Measurements from ENCODE around the gene CR1. TPM values are rescaled to one million over a fixed set of nuclear protein-coding genes. Genes with fewer than 3 reads are reported as not detected.
"Not testable (repeated sequence)": the region's sequence is repeated elsewhere in the genome, so short reads cannot be mapped to it uniquely, and the experiment has no call there.

The CR1 gene
- total RNA-seq, 1 experiment from 2014 or later, result 0.07 TPM

DNA sequence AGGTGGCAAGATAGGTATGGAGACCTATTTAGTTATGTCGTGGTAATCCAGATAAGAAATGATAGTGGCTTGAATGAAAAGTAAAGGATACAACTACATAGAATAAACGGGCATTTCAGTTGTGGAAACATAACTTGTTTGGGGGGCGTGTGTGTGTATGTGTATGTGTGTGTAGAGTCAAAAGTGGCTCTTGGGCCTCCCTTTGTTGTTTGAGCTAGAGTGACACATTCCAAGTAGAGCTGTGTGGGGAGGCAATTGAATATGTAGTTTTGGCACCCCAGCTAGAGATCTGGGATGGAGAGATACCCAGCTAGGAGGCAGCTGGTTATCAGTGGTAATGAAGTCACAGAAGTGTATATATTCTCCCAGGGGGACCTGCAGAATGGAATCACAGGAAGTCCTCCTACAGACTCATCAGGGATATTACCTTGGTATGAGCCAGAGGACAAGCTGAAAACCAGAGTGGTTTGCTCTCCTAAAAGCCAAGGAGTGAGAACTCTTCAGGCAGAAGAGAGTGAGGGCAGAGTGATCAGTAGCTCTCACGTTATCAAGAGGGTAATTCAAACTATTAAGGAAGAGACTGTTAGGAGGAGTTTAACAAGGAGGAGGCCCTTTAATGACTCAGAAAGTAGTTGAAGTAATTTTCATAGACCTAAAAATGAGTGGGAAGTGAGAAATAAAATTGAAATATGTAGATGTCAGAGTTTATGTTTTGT lies 154.1 kb downstream of the CR1 start:
- H3K4me3 ChIP-seq (ENCODE audit: insufficient read depth, low read depth, low read length), result no peak overlapping the region

DNA sequence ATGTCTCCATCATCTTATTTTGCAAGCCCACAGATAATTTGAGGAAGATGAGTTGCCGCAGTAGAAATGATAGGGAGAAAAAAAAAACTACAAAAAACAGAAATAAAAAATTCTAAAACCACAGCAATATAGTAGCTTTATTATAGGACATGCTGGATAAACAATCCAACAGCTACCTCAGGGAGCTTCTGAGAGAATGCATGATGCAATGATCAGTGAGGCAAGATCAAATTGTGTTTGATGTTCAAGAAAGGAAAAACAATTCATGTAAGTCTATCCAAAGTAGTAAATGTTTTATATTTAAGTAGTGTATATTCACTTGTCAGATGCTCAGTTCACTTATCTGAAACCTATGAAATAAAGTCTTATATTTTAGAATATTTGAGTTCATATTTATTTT lies 155.6 kb downstream of the CR1 start:
- no peaks in the 10 kb centered on the region for H3K36me3 ChIP-seq (replicated peaks; ENCODE audit: control insufficient read depth, insufficient read depth, low read length)
- DNase-seq, result no peak
- no peak overlapping the region for H3K4me3 ChIP-seq (ENCODE audit: insufficient read depth, low read depth, low read length)
- no peaks in the 10 kb centered on the region for H3K27me3 ChIP-seq (ENCODE audit: control insufficient read depth, insufficient read depth, low read length)

More for the DNA sequence above, 154.1 kb downstream of the CR1 start:
- Histone ChIP-seq H3K36me3 (replicated peaks; ENCODE audit: control insufficient read depth, insufficient read depth, low read length) (no peaks in the 10 kb centered on the region), H3K27me3 (ENCODE audit: control insufficient read depth, insufficient read depth, low read length) (no peaks in the 10 kb centered on the region)
- DNase-seq, result no peak

DNA sequence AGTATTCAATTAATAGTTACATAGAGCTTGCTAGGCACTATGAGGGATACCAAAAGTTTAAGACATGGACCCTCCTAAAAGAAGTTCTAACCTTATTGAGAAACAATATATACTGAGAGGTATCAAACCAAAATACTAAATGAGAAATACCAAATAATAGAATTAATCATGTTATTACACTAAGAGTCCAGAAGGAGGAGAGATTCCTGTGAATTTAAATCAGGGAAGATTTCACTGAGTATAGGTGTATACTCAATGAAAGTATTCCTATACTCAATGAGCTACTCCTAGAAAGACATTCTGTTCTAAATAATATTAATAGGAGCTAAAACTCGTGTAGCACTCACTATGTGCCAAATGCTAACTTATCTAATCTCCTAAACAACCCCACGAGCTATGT lies 158.4 kb downstream of the CR1 start:
- no peak for DNase-seq
- H3K4me3 ChIP-seq (ENCODE audit: insufficient read depth, low read depth, low read length), result no peak overlapping the region
- no peaks in the 10 kb centered on the region for H3K27me3 ChIP-seq (ENCODE audit: control insufficient read depth, insufficient read depth, low read length)
- no peaks in the 10 kb centered on the region for H3K36me3 ChIP-seq (replicated peaks; ENCODE audit: control insufficient read depth, insufficient read depth, low read length)

DNA sequence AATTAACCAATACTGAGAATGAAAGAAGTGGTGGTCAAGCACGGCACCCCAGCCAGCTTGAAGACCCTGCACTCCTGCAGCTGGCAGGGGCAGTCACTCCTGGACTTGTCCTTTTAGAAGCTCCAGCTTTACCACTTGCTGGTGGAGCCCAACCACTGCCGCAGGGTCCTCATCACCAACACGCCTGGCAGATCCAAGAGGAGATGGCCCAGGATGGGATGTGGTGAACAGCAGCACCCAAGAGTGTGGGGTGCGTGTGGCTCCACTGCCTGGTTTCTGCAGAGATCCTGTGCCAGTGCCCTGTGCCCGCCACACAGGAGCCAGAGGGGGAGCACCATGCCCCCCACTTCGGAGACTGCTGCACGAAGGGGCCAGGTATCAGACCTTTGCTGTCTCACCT lies 162.5 kb downstream of the CR1 start:
- Histone ChIP-seq H3K4me3 (ENCODE audit: insufficient read depth, low read depth, low read length) (no peak overlapping the region), H3K36me3 (replicated peaks; ENCODE audit: control insufficient read depth, insufficient read depth, low read length) (no peaks in the 10 kb centered on the region), H3K27me3 (ENCODE audit: control insufficient read depth, insufficient read depth, low read length) (no peaks in the 10 kb centered on the region)
- DNase-seq, result no peak

DNA sequence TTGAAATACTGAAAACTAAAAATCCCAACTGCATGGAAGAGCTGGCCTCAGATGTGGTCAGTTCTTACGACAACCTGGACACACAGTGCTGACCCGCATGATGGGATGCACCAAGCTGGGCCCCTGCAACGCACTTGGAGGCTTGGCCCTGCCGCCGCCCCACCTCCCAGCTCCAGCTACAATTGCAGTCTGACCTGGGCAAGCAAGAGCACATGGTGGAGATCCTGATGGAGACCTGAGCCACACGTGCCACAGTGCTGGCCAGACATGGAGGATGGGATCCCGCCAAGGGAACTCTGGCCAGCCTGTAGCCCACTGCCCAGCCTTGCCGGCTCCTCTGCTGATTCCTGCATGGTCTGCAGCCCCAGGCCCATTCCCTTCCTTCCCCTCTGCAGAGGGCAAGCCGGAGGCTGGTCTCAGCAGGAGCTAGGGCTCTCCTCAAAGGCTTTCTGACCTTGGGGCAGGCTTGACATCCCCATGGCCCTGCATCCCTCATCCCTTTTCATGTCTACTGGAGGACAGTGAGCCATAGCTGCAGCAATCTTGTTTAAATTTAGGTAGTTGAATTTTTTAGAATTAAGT lies 163.0 kb downstream of the CR1 start:
- H3K4me3 ChIP-seq (ENCODE audit: insufficient read depth, low read depth, low read length), result no peak overlapping the region
- H3K36me3 ChIP-seq (replicated peaks; ENCODE audit: control insufficient read depth, insufficient read depth, low read length), result no peaks in the 10 kb centered on the region
- H3K27me3 ChIP-seq (ENCODE audit: control insufficient read depth, insufficient read depth, low read length), result no peaks in the 10 kb centered on the region
- DNase-seq, result no peak

DNA sequence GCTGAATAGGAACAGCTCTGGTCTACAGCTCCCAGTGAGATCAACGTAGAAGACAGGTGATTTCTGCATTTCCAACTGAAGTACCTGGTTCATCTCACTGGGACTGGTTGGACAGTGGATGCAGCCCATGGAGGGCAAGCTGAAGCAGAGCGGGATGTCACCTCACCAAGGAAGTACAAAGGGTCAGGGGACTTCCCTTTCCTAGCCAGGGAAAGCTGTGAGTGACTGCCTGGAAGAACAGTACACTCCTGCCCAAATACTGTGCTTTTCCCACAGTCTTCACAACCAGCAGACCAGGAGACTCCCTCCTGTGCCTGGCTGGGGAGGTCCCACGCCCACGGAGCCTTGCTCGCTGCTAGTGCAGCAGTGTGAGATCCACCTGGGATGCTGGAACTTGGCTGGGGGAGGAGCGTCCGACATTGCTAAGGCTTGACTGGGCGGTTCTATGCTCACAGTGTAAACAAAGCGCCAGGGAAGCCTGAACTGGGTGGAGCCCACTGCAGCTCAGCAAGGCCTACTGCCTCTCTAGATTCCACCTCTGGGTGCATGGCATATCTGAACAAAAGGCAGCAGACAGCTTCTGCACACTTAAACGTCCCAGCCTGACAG lies 163.7 kb downstream of the CR1 start:
- Histone ChIP-seq H3K4me3 (ENCODE audit: insufficient read depth, low read depth, low read length) (no peak overlapping the region), H3K36me3 (replicated peaks; ENCODE audit: control insufficient read depth, insufficient read depth, low read length) (no peaks in the 10 kb centered on the region), H3K27me3 (ENCODE audit: control insufficient read depth, insufficient read depth, low read length) (no peaks in the 10 kb centered on the region)
- no peak for DNase-seq

DNA sequence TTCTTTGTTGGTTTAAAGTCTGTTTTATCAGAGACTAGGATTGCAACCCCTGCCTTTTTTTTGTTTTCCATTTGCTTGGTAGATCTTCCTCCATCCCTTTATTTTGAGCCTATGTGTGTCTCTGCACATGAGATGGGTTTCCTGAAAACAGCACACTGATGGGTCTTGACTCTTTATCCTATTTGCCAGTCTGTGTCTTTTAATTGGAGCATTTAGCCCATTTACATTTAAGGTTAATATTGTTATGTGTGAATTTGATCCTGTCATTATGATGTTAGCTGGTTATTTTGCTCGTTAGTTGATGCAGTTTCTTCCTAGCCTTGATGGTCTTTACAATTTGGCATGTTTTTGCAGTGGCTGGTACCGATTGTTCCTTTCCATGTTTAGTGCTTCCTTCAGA lies 165.5 kb downstream of the CR1 start:
- not testable (repeated sequence) for H3K4me3 ChIP-seq (ENCODE audit: insufficient read depth, low read depth, low read length); H3K36me3 ChIP-seq (replicated peaks; ENCODE audit: control insufficient read depth, insufficient read depth, low read length); DNase-seq; H3K27me3 ChIP-seq (ENCODE audit: control insufficient read depth, insufficient read depth, low read length)

DNA sequence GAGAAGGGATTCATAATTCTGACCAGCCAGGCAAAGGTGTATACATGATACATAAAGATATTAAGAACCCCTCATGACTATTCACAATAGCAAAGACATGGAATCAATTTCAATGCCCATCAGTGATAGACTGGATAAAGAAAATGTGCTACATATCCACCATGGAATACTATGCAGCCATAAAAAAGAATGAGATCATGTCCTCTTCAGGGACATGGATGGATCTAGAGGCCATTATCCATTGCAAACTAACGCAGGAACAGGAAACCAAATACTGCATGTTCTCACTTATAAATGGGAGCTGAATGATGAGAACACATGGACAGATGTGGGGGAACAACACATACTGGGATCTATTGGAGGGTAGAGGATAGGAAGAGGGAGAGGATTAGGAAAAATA lies 170.4 kb downstream of the CR1 start:
- 0 out of 2 replicates have a peak, but pooled peaks cover 2% of the 10 kb centered on the region for H3K27me3 ChIP-seq (ENCODE audit: control insufficient read depth, insufficient read depth, low read length)
- DNase-seq, result no peak
- H3K36me3 ChIP-seq (replicated peaks; ENCODE audit: control insufficient read depth, insufficient read depth, low read length), result no peaks in the 10 kb centered on the region

DNA sequence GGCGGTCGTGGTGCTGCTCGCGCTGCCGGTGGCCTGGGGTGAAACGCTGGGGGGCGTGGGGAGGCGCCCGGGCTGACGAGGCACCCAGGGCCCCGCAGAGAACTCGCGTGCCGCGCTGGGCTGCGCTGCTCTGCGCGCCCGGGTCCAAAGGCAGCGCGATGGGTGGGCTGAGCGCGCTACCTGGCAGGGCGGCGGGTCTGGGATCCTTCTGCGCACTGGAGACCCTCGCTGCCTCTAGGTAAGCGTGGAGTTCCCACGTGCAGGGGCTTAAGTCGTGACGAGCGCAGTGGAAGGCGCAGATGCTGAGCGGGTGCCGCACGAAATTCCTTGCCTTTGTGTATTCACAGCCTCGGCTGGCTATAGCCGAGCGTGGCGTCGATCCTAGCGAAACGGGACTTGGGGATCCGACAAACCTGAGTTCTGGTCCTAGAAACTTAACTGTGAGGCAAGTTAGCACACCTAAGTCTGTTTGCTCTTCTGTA lies 173.6 kb downstream of the CR1 start:
- H3K4me3 ChIP-seq (ENCODE audit: insufficient read depth, low read depth, low read length), result peak overlapping the region; percentile 10; the same call in 1 of the 2 replicates
- H3K27me3 ChIP-seq (ENCODE audit: control insufficient read depth, insufficient read depth, low read length), result 0 out of 2 replicates have a peak, but pooled peaks cover 2% of the 10 kb centered on the region
- DNase-seq, result no peak
- no peaks in the 10 kb centered on the region for H3K36me3 ChIP-seq (replicated peaks; ENCODE audit: control insufficient read depth, insufficient read depth, low read length)

More for the DNA sequence above, 170.4 kb downstream of the CR1 start:
- no peak overlapping the region for H3K4me3 ChIP-seq (ENCODE audit: insufficient read depth, low read depth, low read length)

DNA sequence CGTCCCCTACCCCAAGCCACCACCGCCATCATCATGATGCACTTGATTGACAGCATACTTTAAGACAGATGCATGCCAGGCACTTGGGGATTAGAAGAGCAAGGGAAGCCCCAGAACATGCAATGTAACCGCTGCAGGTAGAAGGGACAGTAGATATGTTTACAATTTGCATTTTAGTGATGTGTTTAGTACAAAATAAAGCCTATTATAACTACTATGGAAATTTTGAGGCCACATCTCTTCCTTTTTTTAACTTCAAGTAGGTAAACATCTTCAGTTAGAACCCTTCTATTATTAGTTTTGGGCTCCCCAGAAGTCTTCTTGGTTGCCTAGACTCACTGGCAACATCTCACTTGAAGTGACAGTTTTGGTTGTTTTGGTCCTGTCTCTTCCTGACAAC lies 174.2 kb downstream of the CR1 start:
- 0 out of 2 replicates have a peak, but pooled peaks cover 2% of the 10 kb centered on the region for H3K27me3 ChIP-seq (ENCODE audit: control insufficient read depth, insufficient read depth, low read length)
- DNase-seq, result no peak
- no peaks in the 10 kb centered on the region for H3K36me3 ChIP-seq (replicated peaks; ENCODE audit: control insufficient read depth, insufficient read depth, low read length)
- H3K4me3 ChIP-seq (ENCODE audit: insufficient read depth, low read depth, low read length), result no peak overlapping the region

DNA sequence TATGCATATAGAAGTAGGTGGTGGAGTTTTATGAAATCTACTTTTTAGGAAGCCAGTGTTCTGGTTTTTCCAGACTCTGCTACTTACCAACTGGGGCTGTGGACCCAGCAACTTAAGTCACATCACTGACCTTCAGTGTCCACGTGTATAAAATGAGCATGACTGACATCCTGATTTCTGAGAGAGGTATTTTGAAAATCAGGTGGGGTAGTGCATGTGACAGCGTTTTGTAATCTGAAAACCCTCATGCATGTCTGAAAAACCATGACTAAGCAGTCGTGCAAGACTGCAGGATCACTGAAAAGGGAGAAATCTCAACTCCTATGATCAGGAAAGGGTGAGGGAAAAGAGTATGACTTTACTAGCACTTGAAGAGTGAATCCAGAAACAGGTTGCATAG lies 175.0 kb downstream of the CR1 start:
- DNase-seq, result no peak
- Histone ChIP-seq H3K4me3 (ENCODE audit: insufficient read depth, low read depth, low read length) (no peak overlapping the region), H3K27me3 (ENCODE audit: control insufficient read depth, insufficient read depth, low read length) (0 out of 2 replicates have a peak, but pooled peaks cover 2% of the 10 kb centered on the region), H3K36me3 (replicated peaks; ENCODE audit: control insufficient read depth, insufficient read depth, low read length) (no peaks in the 10 kb centered on the region)

DNA sequence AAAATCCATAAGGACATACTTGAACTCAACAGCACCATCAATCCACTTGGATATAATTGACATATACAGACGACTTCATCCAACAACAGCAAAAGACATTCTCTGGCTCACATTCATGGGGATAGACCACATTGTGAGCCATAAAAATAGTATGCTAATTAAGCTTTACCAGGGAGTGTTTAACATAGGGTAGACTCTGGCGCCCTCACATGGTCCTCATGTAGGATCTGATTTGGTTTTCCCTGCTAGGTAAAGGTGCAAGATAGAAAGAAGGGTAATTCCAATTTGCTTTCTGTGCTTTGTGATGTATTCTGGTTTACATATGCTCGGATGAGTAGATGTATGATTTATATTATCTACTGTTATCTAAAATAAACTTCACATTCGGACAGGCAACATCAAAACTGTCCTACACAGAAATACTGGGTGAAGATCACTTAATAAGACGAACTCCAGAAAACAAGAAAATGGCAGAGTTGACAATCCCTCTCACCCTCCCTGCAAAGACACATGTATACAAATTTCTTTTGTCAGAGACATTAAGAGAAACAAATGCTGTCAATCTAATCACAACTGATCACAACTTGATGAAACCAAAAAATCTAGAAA lies 176.7 kb downstream of the CR1 start:
- Histone ChIP-seq H3K27me3 (ENCODE audit: control insufficient read depth, insufficient read depth, low read length) (0 out of 2 replicates have a peak, but pooled peaks cover 2% of the 10 kb centered on the region), H3K36me3 (replicated peaks; ENCODE audit: control insufficient read depth, insufficient read depth, low read length) (no peaks in the 10 kb centered on the region), H3K4me3 (ENCODE audit: insufficient read depth, low read depth, low read length) (no peak overlapping the region)
- DNase-seq, result peak; percentile 80

DNA sequence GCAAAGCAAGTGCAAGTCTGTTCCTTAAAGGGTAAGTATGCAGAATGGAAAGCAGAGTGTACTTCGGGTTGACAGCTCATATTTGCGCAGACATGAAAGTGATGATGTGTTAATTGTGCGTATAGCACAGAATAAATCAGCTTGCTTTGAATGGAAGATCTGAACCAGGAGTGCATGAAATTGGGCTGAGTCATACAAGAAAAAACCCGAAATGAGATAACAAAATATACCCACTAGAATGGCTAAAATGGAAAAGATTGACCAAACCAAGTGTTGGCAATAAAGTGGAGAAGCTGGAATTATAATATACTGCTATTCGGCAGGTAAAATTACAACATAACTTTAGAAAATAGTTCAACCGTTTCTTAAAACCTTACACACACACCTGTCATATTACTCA lies 177.4 kb downstream of the CR1 start:
- H3K36me3 ChIP-seq (replicated peaks; ENCODE audit: control insufficient read depth, insufficient read depth, low read length), result no peaks in the 10 kb centered on the region
- H3K4me3 ChIP-seq (ENCODE audit: insufficient read depth, low read depth, low read length), result no peak overlapping the region
- 0 out of 2 replicates have a peak, but pooled peaks cover 2% of the 10 kb centered on the region for H3K27me3 ChIP-seq (ENCODE audit: control insufficient read depth, insufficient read depth, low read length)
- DNase-seq, result no peak

DNA sequence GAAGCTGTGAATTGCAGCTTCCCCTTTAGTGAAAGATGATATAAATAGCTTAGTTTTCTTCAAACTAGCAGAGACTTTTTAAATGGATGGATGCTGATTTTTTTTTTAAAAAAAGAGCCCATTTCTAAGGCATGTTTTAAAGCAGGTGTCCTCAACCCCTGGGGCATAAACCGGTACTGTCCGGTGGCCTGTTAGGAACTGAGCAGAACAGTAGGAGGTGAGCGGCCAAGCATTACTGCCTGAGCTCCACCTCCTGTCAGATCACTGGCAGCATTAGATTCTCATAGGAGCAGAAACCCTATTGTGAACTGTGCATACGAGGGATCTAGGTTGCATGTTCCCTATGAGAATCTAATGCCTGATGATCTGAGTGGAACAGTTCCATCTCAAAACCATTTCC lies 180.2 kb downstream of the CR1 start:
- DNase-seq, result no peak
- no peaks in the 10 kb centered on the region for H3K27me3 ChIP-seq (ENCODE audit: control insufficient read depth, insufficient read depth, low read length)
- no peak overlapping the region for H3K4me3 ChIP-seq (ENCODE audit: insufficient read depth, low read depth, low read length)
- no peaks in the 10 kb centered on the region for H3K36me3 ChIP-seq (replicated peaks; ENCODE audit: control insufficient read depth, insufficient read depth, low read length)

Measured in H7 (cell line).